Activated CD8-positive, alpha-beta memory T cell treated with anti-CD3 and anti-CD28 coated beads, Interleukin-2, amount 10 ng/mL, durations not matched to agents 7 days and 5 days (primary cell): ENCODE results near the gene ZBTB32. TPM values are rescaled to one million over a fixed set of nuclear protein-coding genes. Genes with fewer than 3 reads are reported as not detected.

ENCODE experiments used
- ATAC-seq: fragments of 150-1000 bp; cut with Tn5 transposase; one replicate; pipeline ENCODE4 v1.10.0; 2021; ENCODE audit warnings: moderate library complexity
- CTCF ChIA-PET: fragments of 350-600 bp; sonication (Branson Sonifier 250); formaldehyde crosslinking; loops from one replicate; lab custom pipeline; 2021; ENCODE audit warnings: antibody characterized with exemption; lab: Charles Lee
- DNase-seq: peaks from one replicate; pipeline ENCODE4 v3.0.0-alpha.2; 2020
- H3K27ac Mint-ChIP-seq: one replicate; pipeline ENCODE4 v1.8.0; 2021; ENCODE audit warnings: mild to moderate bottlenecking, mixed read lengths
- H3K27me3 Mint-ChIP-seq: one replicate; pipeline ENCODE4 v1.8.0; 2021; ENCODE audit warnings: mixed read lengths
- H3K36me3 Mint-ChIP-seq: one replicate; pipeline ENCODE4 v1.8.0; 2021; ENCODE audit warnings: mild to moderate bottlenecking, mixed read lengths
- H3K4me1 Mint-ChIP-seq: one replicate; pipeline ENCODE4 v1.8.0; 2021; ENCODE audit warnings: mixed read lengths
- H3K4me3 Mint-ChIP-seq: one replicate; pipeline ENCODE4 v1.8.0; 2021; ENCODE audit warnings: mild to moderate bottlenecking, moderate library complexity, mixed read lengths
- H3K9me3 Mint-ChIP-seq: one replicate; pipeline ENCODE4 v1.8.0; 2022; ENCODE audit warnings: low read depth, mixed read lengths
- total RNA-seq, 2 experiments: library from RNA; stranded (reverse); gene quantifications; one replicate each; pipeline ENCODE4 v1.2.3, GENCODE V29; 2021

Gene ZBTB32
- total RNA-seq, 2 experiments from 2014 or later, result 133 to 185 TPM

GRCh38 chr19:35708391-35708790 lies 4.0 kb downstream of the ZBTB32 start:
- H3K27me3 Mint-ChIP-seq, result no peaks in the 10 kb centered on the region
- peak overlapping the region; percentile 37 for H3K27ac Mint-ChIP-seq
- H3K4me3 Mint-ChIP-seq, result no peak overlapping the region
- ATAC-seq (no peak), DNase-seq (no peak)
- peaks cover 40% of the 10 kb centered on the region for H3K4me1 Mint-ChIP-seq
- CTCF ChIA-PET, result interaction anchor here (1.3 to 1.6 kb wide), 2 partner anchors 11 to 14 kb away, joined by 6 to 8 read pairs; no protein-coding TSS in a partner anchor
- peaks cover 1% of the 10 kb centered on the region for H3K36me3 Mint-ChIP-seq
- no peaks in the 10 kb centered on the region for H3K9me3 Mint-ChIP-seq

- peak overlapping the region; percentile 60 for H3K4me3 Mint-ChIP-seq
- peak; percentile 87 for DNase-seq
- peaks cover 25% of the 10 kb centered on the region for H3K36me3 Mint-ChIP-seq
- ATAC-seq, result peak; percentile 50
- H3K27ac Mint-ChIP-seq, result peak overlapping the region; percentile 99
- no peaks in the 10 kb centered on the region for H3K27me3 Mint-ChIP-seq
- peaks cover 51% of the 10 kb centered on the region for H3K4me1 Mint-ChIP-seq
- no peaks in the 10 kb centered on the region for H3K9me3 Mint-ChIP-seq
- CTCF ChIA-PET, result interaction anchor here (0.8 to 6.6 kb wide), 7 partner anchors 13 to 220 kb away, joined by 3 to 254 read pairs (median 4); partner anchors contain the start of gene LIN37
These were observed 6.7 kb downstream of the ZBTB32 start for GRCh38 chr19:35710784-35711723.

DNA sequence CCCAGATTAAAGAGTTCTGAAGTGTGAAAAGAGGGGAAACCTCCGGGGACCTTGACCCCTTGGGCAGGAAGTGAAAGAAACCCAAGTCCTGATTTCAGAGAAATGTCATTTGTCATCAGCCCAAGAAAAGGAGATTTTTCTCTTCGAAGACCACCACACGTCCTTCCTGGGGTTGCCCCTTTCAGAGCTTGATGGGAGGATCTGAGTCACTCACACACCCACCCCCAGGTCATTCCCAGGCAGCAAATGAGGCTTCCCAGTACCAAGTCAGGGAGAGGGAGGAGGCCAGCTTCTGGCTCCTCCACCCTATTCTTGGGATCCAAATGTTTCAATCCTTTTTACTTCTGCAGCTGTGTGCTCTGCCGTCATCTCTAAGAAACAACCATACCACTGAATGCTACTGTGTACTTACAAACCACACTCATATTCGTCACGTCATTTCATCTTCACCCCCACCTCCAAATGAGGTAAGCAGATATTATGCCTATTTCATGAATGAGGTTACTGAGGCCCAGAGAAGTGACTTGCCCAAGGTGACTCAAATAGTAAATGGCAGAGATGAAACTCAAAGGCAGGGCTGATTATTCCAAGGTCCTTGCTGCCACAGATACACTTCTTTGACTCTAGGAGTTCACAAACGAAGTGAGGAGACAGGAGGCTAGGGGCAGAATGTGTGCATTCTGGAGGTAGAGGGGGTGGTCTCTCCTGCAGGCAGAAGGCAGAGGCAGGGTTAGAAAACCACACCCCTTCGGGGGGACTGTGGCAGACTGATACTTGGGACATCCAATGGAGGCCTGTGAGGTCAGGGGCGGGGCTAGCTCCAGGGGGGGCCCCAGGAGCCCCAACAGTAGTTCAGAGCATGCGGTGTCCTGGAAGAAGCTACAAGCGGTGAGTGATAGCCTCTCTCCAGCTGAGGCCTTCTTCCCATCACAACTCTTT lies 8.5 kb downstream of the ZBTB32 start:
- peak; percentile 95 for DNase-seq
- H3K27ac Mint-ChIP-seq, result peak overlapping the region; percentile 99
- H3K4me3 Mint-ChIP-seq, result peak overlapping the region; percentile 89
- H3K9me3 Mint-ChIP-seq, result no peaks in the 10 kb centered on the region
- peaks cover 56% of the 10 kb centered on the region for H3K4me1 Mint-ChIP-seq
- H3K36me3 Mint-ChIP-seq, result peaks cover 32% of the 10 kb centered on the region
- CTCF ChIA-PET, result interaction anchor here (0.9 to 6.6 kb wide), 7 partner anchors 15 to 65 kb away, joined by 3 to 254 read pairs (median 4); partner anchors contain the start of genes COX6B1, LIN37 and PSENEN
- ATAC-seq, result peak; percentile 33
- no peaks in the 10 kb centered on the region for H3K27me3 Mint-ChIP-seq

DNA sequence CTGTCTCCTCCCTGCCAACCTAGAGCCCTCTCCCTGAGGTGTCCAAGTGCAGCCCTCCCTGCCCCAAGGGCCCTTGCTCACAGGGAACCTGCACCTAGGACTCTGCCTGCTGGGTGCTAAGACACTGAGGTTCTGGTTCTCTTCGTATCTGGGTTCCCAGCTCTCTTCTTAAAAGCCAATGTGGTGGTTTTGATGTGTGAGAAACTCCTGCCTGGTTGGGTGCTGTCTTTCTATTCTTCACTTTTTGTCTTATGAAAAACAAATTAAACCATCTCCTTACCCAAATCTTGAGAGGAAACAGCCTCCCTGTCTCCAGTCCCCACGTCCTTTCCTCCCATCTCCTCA lies 9.1 kb downstream of the ZBTB32 start:
- Mint-ChIP-seq H3K9me3 (no peaks in the 10 kb centered on the region), H3K27ac (peak overlapping the region; percentile 99), H3K4me3 (peak overlapping the region; percentile 89), H3K4me1 (peaks cover 52% of the 10 kb centered on the region), H3K27me3 (no peaks in the 10 kb centered on the region), H3K36me3 (peaks cover 32% of the 10 kb centered on the region)
- DNase-seq (no peak), ATAC-seq (no peak)
- CTCF ChIA-PET, result interaction anchor here (0.9 to 6.6 kb wide), 5 partner anchors 16 to 65 kb away, joined by 4 to 254 read pairs (median 5); partner anchors contain the start of genes COX6B1, LIN37 and PSENEN

DNA sequence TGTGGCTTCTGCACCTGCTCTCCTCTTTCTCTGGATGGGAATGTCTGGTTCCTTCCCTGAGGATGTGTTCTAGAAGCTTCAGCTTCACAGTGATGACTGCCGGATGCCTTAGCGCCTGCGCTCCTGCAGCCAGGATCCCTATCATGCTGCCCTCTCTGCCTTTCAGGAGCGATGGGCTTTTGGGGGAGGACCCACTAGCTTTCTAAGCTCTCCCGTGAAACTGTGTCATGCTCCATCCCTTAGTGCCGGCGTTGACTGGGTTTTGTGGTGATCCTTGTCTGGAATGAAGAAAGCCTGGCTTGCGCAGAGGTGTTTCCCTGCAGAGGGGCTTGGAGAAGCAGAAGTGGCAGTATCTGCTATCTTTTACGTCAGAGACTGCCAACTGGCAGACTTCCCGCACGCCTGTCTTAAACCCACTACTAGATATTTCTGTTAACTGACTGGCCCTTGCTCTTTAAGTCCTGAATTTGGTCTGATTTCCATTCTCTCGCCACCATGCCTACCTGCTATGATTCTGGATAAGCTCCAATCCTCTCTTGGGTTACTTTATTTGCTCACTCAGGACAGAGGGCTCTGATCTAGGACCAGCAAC lies 9.6 kb downstream of the ZBTB32 start:
- peaks cover 51% of the 10 kb centered on the region for H3K4me1 Mint-ChIP-seq
- DNase-seq, result no peak
- H3K27me3 Mint-ChIP-seq, result no peaks in the 10 kb centered on the region
- H3K36me3 Mint-ChIP-seq, result peaks cover 32% of the 10 kb centered on the region
- no peaks in the 10 kb centered on the region for H3K9me3 Mint-ChIP-seq
- CTCF ChIA-PET, result interaction anchor here (0.9 to 6.6 kb wide), 8 partner anchors 9 to 106 kb away, joined by 3 to 254 read pairs (median 4); partner anchors contain the start of genes COX6B1, LIN37 and PSENEN
- peak overlapping the region; percentile 99 for H3K27ac Mint-ChIP-seq
- ATAC-seq, result no peak
- peak overlapping the region; percentile 89 for H3K4me3 Mint-ChIP-seq

- Mint-ChIP-seq H3K4me3 (peak overlapping the region; percentile 89), H3K27me3 (no peaks in the 10 kb centered on the region), H3K9me3 (no peaks in the 10 kb centered on the region), H3K36me3 (peaks cover 36% of the 10 kb centered on the region), H3K27ac (peak overlapping the region; percentile 99), H3K4me1 (peaks cover 54% of the 10 kb centered on the region)
- ATAC-seq (no peak), DNase-seq (peak; percentile 75)
- CTCF ChIA-PET, result interaction anchor here (0.9 to 6.6 kb wide), 4 partner anchors 9 to 105 kb away, joined by 3 to 254 read pairs (median 4); partner anchors contain the start of gene LIN37
These were observed 10.4 kb downstream of the ZBTB32 start for GRCh38 chr19:35714601-35715354.

- peaks cover 54% of the 10 kb centered on the region for H3K4me1 Mint-ChIP-seq
- H3K9me3 Mint-ChIP-seq, result no peaks in the 10 kb centered on the region
- H3K4me3 Mint-ChIP-seq, result peak overlapping the region; percentile 89
- H3K36me3 Mint-ChIP-seq, result peaks cover 38% of the 10 kb centered on the region
- CTCF ChIA-PET, result interaction anchor here (1.0 to 6.6 kb wide), 3 partner anchors 10 to 104 kb away, joined by 3 to 254 read pairs (median 5); no protein-coding TSS in a partner anchor
- DNase-seq, result peak; percentile 53
- ATAC-seq, result no peak
- peak overlapping the region; percentile 96 for H3K27ac Mint-ChIP-seq
- no peaks in the 10 kb centered on the region for H3K27me3 Mint-ChIP-seq
These were observed 11.0 kb downstream of the ZBTB32 start for GRCh38 chr19:35715355-35715809.

- no peaks in the 10 kb centered on the region for H3K27me3 Mint-ChIP-seq
- H3K36me3 Mint-ChIP-seq, result peaks cover 41% of the 10 kb centered on the region
- peak; percentile 64 for DNase-seq
- H3K4me1 Mint-ChIP-seq, result peaks cover 46% of the 10 kb centered on the region
- H3K27ac Mint-ChIP-seq, result peak overlapping the region; percentile 96
- CTCF ChIA-PET, result interaction anchor here (6.6 kb wide), 1 partner anchor 18 kb away, joined by 254 read pairs; no protein-coding TSS in a partner anchor
- ATAC-seq, result no peak
- H3K9me3 Mint-ChIP-seq, result no peaks in the 10 kb centered on the region
- H3K4me3 Mint-ChIP-seq, result peak overlapping the region; percentile 89
These were observed 11.8 kb downstream of the ZBTB32 start for GRCh38 chr19:35715981-35716800.

- peak overlapping the region; percentile 96 for H3K27ac Mint-ChIP-seq
- peak overlapping the region; percentile 89 for H3K4me3 Mint-ChIP-seq
- peaks cover 39% of the 10 kb centered on the region for H3K4me1 Mint-ChIP-seq
- no peaks in the 10 kb centered on the region for H3K9me3 Mint-ChIP-seq
- peaks cover 40% of the 10 kb centered on the region for H3K36me3 Mint-ChIP-seq
- CTCF ChIA-PET, result interaction anchor here (2.0 to 6.6 kb wide), 2 partner anchors 19 to 23 kb away, joined by 14 to 254 read pairs; no protein-coding TSS in a partner anchor
- peak; percentile 98 for DNase-seq
- ATAC-seq, result peak; percentile 68
- no peaks in the 10 kb centered on the region for H3K27me3 Mint-ChIP-seq
These were observed 12.7 kb downstream of the ZBTB32 start for GRCh38 chr19:35716801-35717664.

- CTCF ChIA-PET, result interaction anchor here (1.0 to 2.1 kb wide), 6 partner anchors 9 to 102 kb away, joined by 3 to 14 read pairs (median 5); partner anchors contain the start of genes HSPB6 and IGFLR1
- H3K36me3 Mint-ChIP-seq, result peaks cover 46% of the 10 kb centered on the region
- no peak for DNase-seq
- no peaks in the 10 kb centered on the region for H3K9me3 Mint-ChIP-seq
- no peaks in the 10 kb centered on the region for H3K27me3 Mint-ChIP-seq
- peak within 1 kb of the TSS; percentile 96 for H3K27ac Mint-ChIP-seq
- peak; percentile 1 for ATAC-seq
- peak within 1 kb of the TSS; percentile 89 for H3K4me3 Mint-ChIP-seq
- H3K4me1 Mint-ChIP-seq, result peaks cover 32% of the 10 kb centered on the region
These were observed 13.4 kb downstream of the ZBTB32 start, which contains the start of gene KMT2B for GRCh38 chr19:35717665-35718344. TSS of gene KMT2B (plus strand) at chr19:35718003. CDS start at chr19:35718019, 16 bp downstream.
